Measurements from ENCODE around the gene STX16. TPM values are rescaled to one million over a fixed set of nuclear protein-coding genes. Genes with fewer than 3 reads are reported as not detected.

The STX16 gene
- polyA plus RNA-seq, 1 experiment, result 39.7 TPM

- no peak for TF ChIP-seq CTCF (IDR thresholded peaks at IDR 0.05; ENCODE audit: insufficient read depth, low read depth, low read length)
- ChIA-PET CTCF (no interaction called here), POLR2A (no interaction called here)
- no peak overlapping the region for H3K4me3 ChIP-seq (ENCODE audit: low read depth, low read length)
- no peaks in the 10 kb centered on the region for H3K27me3 ChIP-seq (ENCODE audit: control insufficient read depth, insufficient read depth, low read length)
- DNase-seq (ENCODE audit: low read depth), result no peak
- H3K36me3 ChIP-seq (ENCODE audit: control insufficient read depth, insufficient read depth, low read length), result no peaks in the 10 kb centered on the region
Measured at GRCh38 chr20:58710481-58711265, 59.6 kb downstream of the STX16 start.

- Histone ChIP-seq H3K4me3 (ENCODE audit: low read depth, low read length) (no peak overlapping the region), H3K36me3 (ENCODE audit: control insufficient read depth, insufficient read depth, low read length) (no peaks in the 10 kb centered on the region), H3K27me3 (ENCODE audit: control insufficient read depth, insufficient read depth, low read length) (no peaks in the 10 kb centered on the region)
- no peak for DNase-seq (ENCODE audit: low read depth)
- ChIA-PET CTCF (no interaction called here), POLR2A (no interaction called here)
- TF ChIP-seq CTCF (IDR thresholded peaks at IDR 0.05; ENCODE audit: insufficient read depth, low read depth, low read length), result no peak
Measured at GRCh38 chr20:58711266-58712051, 60.4 kb downstream of the STX16 start.

- ChIA-PET POLR2A (no interaction called here), CTCF (no interaction called here)
- TF ChIP-seq CTCF (IDR thresholded peaks at IDR 0.05; ENCODE audit: insufficient read depth, low read depth, low read length), result no peak
- no peak for DNase-seq (ENCODE audit: low read depth)
- no peak overlapping the region for H3K4me3 ChIP-seq (ENCODE audit: low read depth, low read length)
- no peaks in the 10 kb centered on the region for H3K36me3 ChIP-seq (ENCODE audit: control insufficient read depth, insufficient read depth, low read length)
- no peaks in the 10 kb centered on the region for H3K27me3 ChIP-seq (ENCODE audit: control insufficient read depth, insufficient read depth, low read length)
Measured at GRCh38 chr20:58712151-58712791, 61.2 kb downstream of the STX16 start.

DNA sequence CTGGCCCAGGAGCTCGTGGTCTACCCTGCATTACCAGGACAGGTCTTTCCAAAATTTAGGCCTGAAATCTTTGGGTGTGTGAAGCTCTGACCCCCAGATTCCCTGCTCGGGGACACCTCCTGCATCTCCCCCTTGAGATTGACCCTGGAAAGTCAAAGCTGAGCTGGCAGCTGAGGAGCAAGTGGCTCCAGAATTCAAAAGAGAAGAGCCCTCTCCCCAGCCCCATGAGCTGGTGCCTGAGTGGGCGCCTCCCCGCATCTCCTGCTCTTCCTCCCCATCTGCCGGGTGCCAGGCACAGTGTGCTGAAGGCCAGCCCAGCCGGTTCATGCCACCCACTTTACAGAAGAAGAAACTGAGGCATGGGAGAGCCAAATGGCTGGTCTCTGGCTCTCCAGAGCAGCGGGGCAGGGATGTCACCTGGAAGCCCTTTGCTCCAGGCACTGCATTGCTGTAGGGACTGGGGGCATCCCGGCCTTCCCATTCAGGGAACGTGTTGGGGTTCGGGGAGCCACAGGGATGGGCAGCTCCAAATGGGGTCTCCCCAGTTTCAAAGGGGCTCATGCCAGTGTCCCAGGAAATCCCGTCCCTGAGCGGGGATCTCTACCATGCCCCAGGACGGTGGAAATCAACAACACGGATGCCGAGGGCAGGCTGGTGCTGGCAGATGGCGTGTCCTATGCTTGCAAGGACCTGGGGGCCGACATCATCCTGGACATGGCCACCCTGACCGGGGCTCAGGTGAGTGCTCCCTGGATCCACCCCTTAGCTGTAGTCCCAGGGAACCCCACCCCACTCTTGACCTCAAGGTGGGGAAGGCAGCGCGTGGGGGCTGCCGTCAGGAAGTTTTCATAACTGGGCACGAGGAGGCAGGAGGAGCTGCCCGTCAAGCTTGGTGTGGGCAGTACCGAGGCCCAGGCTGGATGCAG lies 62.0 kb downstream of the STX16 start:
- ChIA-PET CTCF (interaction anchor here (1.0 kb wide), 1 partner anchor 11 kb away, joined by 3 read pairs; no protein-coding TSS in a partner anchor), POLR2A (interaction anchor here (0.6 kb wide), 1 partner anchor 187 kb away, joined by 3 read pairs; no protein-coding TSS in a partner anchor)
- Histone ChIP-seq H3K27me3 (ENCODE audit: control insufficient read depth, insufficient read depth, low read length) (no peaks in the 10 kb centered on the region; the same call in 1 of the 2 replicates), H3K4me3 (ENCODE audit: low read depth, low read length) (no peak overlapping the region), H3K36me3 (ENCODE audit: control insufficient read depth, insufficient read depth, low read length) (no peaks in the 10 kb centered on the region)
- no peak for TF ChIP-seq CTCF (IDR thresholded peaks at IDR 0.05; ENCODE audit: insufficient read depth, low read depth, low read length)
- DNase-seq (ENCODE audit: low read depth), result no peak

All from BJ (cell line).